H1 (cell line): ENCODE data around the gene MUC4. TPM values are rescaled to one million over a fixed set of nuclear protein-coding genes. Genes with fewer than 3 reads are reported as not detected.

Experiments
- CTCF ChIA-PET: fragments of 300-600 bp; sonication (Branson Sonifier 250); formaldehyde crosslinking; loops from one replicate; lab custom pipeline; 2021; ENCODE audit not compliant: partially characterized antibody; lab: Charles Lee
- POLR2A ChIA-PET: fragments of 300-600 bp; sonication (Branson Sonifier 250); formaldehyde crosslinking; loops from one replicate; lab custom pipeline; 2021; ENCODE audit warnings: inconsistent platforms; ENCODE audit not compliant: partially characterized antibody; lab: Charles Lee
- DNase-seq, 2 experiments: peaks; one replicate each; pipeline versions ENCODE4 v3.0.0 to v3.0.0-alpha.2; 2010 to 2022; ENCODE audit warnings: low spot score in 2 of 2, low read depth in 1 of 2, mixed read lengths in 1 of 2
- FAIRE-seq: peaks from 2 replicates; lab custom pipeline; 2011; peaks lifted over from hg19 to GRCh38; lab: Jason Lieb, UNC
- H2AFZ ChIP-seq: 2 replicates; pipeline ENCODE4 v1.8.1; 2012; ENCODE audit warnings: low read length, inconsistent platforms
- H2AK5ac ChIP-seq: 2 replicates; pipeline ENCODE4 v1.6.1; 2013; ENCODE audit warnings: low read depth, low read length
- H2BK120ac ChIP-seq: replicated peaks from 2 replicates; pipeline ENCODE3; 2013; ENCODE audit warnings: low read depth, low read length, inconsistent platforms
- H2BK12ac ChIP-seq: 2 replicates; pipeline ENCODE4 v1.6.1; 2013; ENCODE audit warnings: low read depth, low read length
- H2BK15ac ChIP-seq: 2 replicates; pipeline ENCODE4 v1.6.1; 2013; ENCODE audit warnings: low read length
- H2BK20ac ChIP-seq: 2 replicates; pipeline ENCODE4 v1.6.1; 2013; ENCODE audit warnings: low read length
- H2BK5ac ChIP-seq: 2 replicates; pipeline ENCODE4 v1.6.1; 2013; ENCODE audit warnings: low read depth, low read length
- H3K14ac ChIP-seq: 2 replicates; pipeline ENCODE4 v1.6.1; 2013; ENCODE audit warnings: inconsistent platforms; ENCODE audit not compliant: insufficient read length
- H3K18ac ChIP-seq: 2 replicates; pipeline ENCODE4 v1.6.1; 2013; ENCODE audit warnings: low read length; ENCODE audit errors: extremely low read depth
- H3K23ac ChIP-seq: 2 replicates; pipeline ENCODE4 v1.6.1; 2013; ENCODE audit warnings: inconsistent platforms; ENCODE audit not compliant: insufficient read length
- H3K23me2 ChIP-seq: 2 replicates; pipeline ENCODE4 v1.6.1; 2013; ENCODE audit warnings: low read depth, low read length
- H3K27ac ChIP-seq: 2 replicates; pipeline ENCODE4 v1.6.1; 2011; ENCODE audit warnings: low read depth, low read length, inconsistent platforms
- H3K27me3 ChIP-seq, 4 experiments: replicated peaks in 1 of 4; 1 replicate in 1 of 4; 2 replicates in 3 of 4; pipeline versions ENCODE4 v1.6.1 to v1.8.1; 2011 to 2013; ENCODE audit warnings: low read length in 3 of 4, mild to moderate bottlenecking in 3 of 4, inconsistent platforms in 2 of 4, mixed read lengths in 2 of 4, moderate library complexity in 1 of 4; ENCODE audit not compliant: control insufficient read depth in 3 of 4, insufficient read depth in 3 of 4; ENCODE audit errors: extremely low read depth in 1 of 4
- H3K36me3 ChIP-seq, 4 experiments: 2 replicates each; pipeline versions ENCODE4 v1.6.1 to v1.8.1; 2011 to 2013; ENCODE audit warnings: mild to moderate bottlenecking in 4 of 4, low read length in 3 of 4, moderate library complexity in 2 of 4, control low read depth in 1 of 4, inconsistent platforms in 1 of 4; ENCODE audit not compliant: insufficient read depth in 4 of 4, control insufficient read depth in 2 of 4
- H3K4ac ChIP-seq: replicated peaks from 2 replicates; pipeline ENCODE3; 2013; ENCODE audit warnings: low read length, low read depth, mixed read lengths, inconsistent platforms; ENCODE audit not compliant: insufficient read length
- H3K4me1 ChIP-seq, 4 experiments: replicated peaks in 1 of 4; 1 replicate in 1 of 4; 2 replicates in 3 of 4; pipeline versions ENCODE4 v1.6.1 to v1.8.1; 2011 to 2013; ENCODE audit warnings: low read length in 3 of 4, inconsistent platforms in 2 of 4, mixed read lengths in 1 of 4; ENCODE audit not compliant: insufficient read depth in 4 of 4, control insufficient read depth in 3 of 4
- H3K4me2 ChIP-seq, 2 experiments: 2 replicates each; pipeline versions ENCODE4 v1.6.1 to v1.8.1; 2011 to 2013; ENCODE audit warnings: low read depth in 2 of 2, low read length in 2 of 2, control low read depth in 1 of 2, inconsistent platforms in 1 of 2, mild to moderate bottlenecking in 1 of 2; ENCODE audit not compliant: insufficient read depth in 1 of 2
- H3K4me3 ChIP-seq, 4 experiments: fragments of 200-600, 300-600 bp in 1 of 4; sonication (generic), shearing (Covaris generic), sonication (Bioruptor Twin) in 1 of 4; 2 replicates each; pipeline versions ENCODE4 v1.5.1 to v1.8.1; 2011 to 2016; ENCODE audit warnings: low read length in 4 of 4, low read depth in 3 of 4, control low read depth in 2 of 4, inconsistent platforms in 2 of 4, mild to moderate bottlenecking in 2 of 4, mixed read lengths in 1 of 4, moderate library complexity in 1 of 4; ENCODE audit not compliant: insufficient read depth in 2 of 4; ENCODE audit errors: extremely low read depth in 1 of 4
- H3K56ac ChIP-seq: replicated peaks from 2 replicates; pipeline ENCODE3; 2013; ENCODE audit warnings: low read depth, mild to moderate bottlenecking, mixed read lengths, low read length, inconsistent platforms; ENCODE audit not compliant: insufficient read length
- H3K79me1 ChIP-seq: 2 replicates; pipeline ENCODE4 v1.6.1; 2013; ENCODE audit warnings: low read depth, low read length, control low read depth
- H3K79me2 ChIP-seq, 2 experiments: 2 replicates each; pipeline versions ENCODE4 v1.6.1 to v1.8.1; 2012 to 2013; ENCODE audit warnings: low read length in 2 of 2, mild to moderate bottlenecking in 2 of 2, inconsistent platforms in 1 of 2; ENCODE audit not compliant: insufficient read depth in 2 of 2, control insufficient read depth in 1 of 2
- H3K9ac ChIP-seq, 4 experiments: replicated peaks in 1 of 4; 1 replicate in 1 of 4; 2 replicates in 3 of 4; pipeline versions ENCODE4 v1.6.1 to v1.8.1; 2011 to 2013; ENCODE audit warnings: low read depth in 3 of 4, low read length in 3 of 4, control low read depth in 2 of 4, mild to moderate bottlenecking in 2 of 4, moderate library complexity in 2 of 4, inconsistent platforms in 1 of 4; ENCODE audit errors: extremely low read depth in 1 of 4
- H3K9me3 ChIP-seq, 2 experiments: 2 replicates each; pipeline versions ENCODE4 v1.6.1 to v1.8.1; 2012 to 2013; ENCODE audit warnings: mild to moderate bottlenecking in 2 of 2, moderate library complexity in 2 of 2, control low read depth in 1 of 2, inconsistent platforms in 1 of 2, low read depth in 1 of 2, low read length in 1 of 2, mixed read lengths in 1 of 2; ENCODE audit not compliant: insufficient read depth in 2 of 2
- H4K20me1 ChIP-seq, 2 experiments: replicated peaks in 1 of 2; 2 replicates each; pipeline versions ENCODE3 to v1.8.1; 2011 to 2013; ENCODE audit warnings: inconsistent platforms in 2 of 2, low read length in 2 of 2, mild to moderate bottlenecking in 1 of 2; ENCODE audit not compliant: insufficient read depth in 2 of 2, control insufficient read depth in 1 of 2
- H4K5ac ChIP-seq: 2 replicates; pipeline ENCODE4 v1.6.1; 2013; ENCODE audit warnings: low read length, low read depth, mixed read lengths, inconsistent platforms; ENCODE audit not compliant: insufficient read length
- H4K8ac ChIP-seq: 2 replicates; pipeline ENCODE4 v1.8.0; 2013; ENCODE audit warnings: mild to moderate bottlenecking, moderate library complexity, low read length, inconsistent platforms; ENCODE audit not compliant: insufficient read depth; ENCODE audit errors: extremely low read depth
- H4K91ac ChIP-seq: replicated peaks from 2 replicates; pipeline ENCODE3; 2013; ENCODE audit warnings: low read length, mixed read lengths, inconsistent platforms; ENCODE audit not compliant: insufficient read length
- CBX5 ChIP-seq: fragments of 300-800, 300-1000 bp; sonication (generic); IDR thresholded peaks from 2 replicates; pipeline ENCODE4 v1.7.1; 2016; ENCODE audit warnings: antibody characterized with exemption, low read length, low read depth
- CEBPB ChIP-seq: IDR thresholded peaks from 2 replicates; pipeline ENCODE4 v1.6.1; 2012; ENCODE audit warnings: low read depth, low read length
- E2F6 ChIP-seq: IDR thresholded peaks from 2 replicates; pipeline ENCODE4 v1.6.1; 2012; ENCODE audit warnings: inconsistent platforms
- GABPA ChIP-seq: IDR thresholded peaks from 2 replicates; pipeline ENCODE4 v1.6.1; 2011; ENCODE audit warnings: mild to moderate bottlenecking, low read length, moderate library complexity, borderline replicate concordance; ENCODE audit not compliant: insufficient read depth
- JUN ChIP-seq: IDR thresholded peaks from 2 replicates; pipeline ENCODE4 v1.6.1; 2011; ENCODE audit warnings: low read depth, mild to moderate bottlenecking, improper control_type of control experiment, low read length
- KDM1A ChIP-seq: fragments of 200-600, 300-600 bp; sonication (generic); IDR thresholded peaks from 2 replicates; pipeline ENCODE4 v1.7.1; 2016; ENCODE audit warnings: mild to moderate bottlenecking, low read length, borderline replicate concordance
- KDM5A ChIP-seq: fragments of 200-600 bp; IDR thresholded peaks from 2 replicates; pipeline ENCODE4 v1.7.1; 2012; ENCODE audit warnings: mild to moderate bottlenecking, low read length, inconsistent platforms, mixed read lengths
- MAFK ChIP-seq: IDR thresholded peaks from 2 replicates; pipeline ENCODE4 v1.6.1; 2012; ENCODE audit warnings: low read depth, mild to moderate bottlenecking, improper control_type of control experiment, low read length
- SRF ChIP-seq: IDR thresholded peaks from 2 replicates; pipeline ENCODE4 v1.6.1; 2011; ENCODE audit warnings: mild to moderate bottlenecking, low read depth, low read length, moderate library complexity
- TAF1 ChIP-seq: IDR thresholded peaks from 2 replicates; pipeline ENCODE4 v1.6.1; 2011; ENCODE audit warnings: mild to moderate bottlenecking, low read depth, low read length
- TBP ChIP-seq: IDR thresholded peaks from 2 replicates; pipeline ENCODE4 v1.6.1; 2011; ENCODE audit warnings: low read depth, low read length, improper control_type of control experiment
- WGBS, 2 experiments: shearing (Covaris generic) in 1 of 2; methylation state at CpG; one replicate each; pipeline versions ENCODE4 v1.1.6 to v1.1.7; 2013 to 2015; ENCODE audit warnings: low lambda C conversion rate in 2 of 2, mixed read lengths in 2 of 2, inconsistent platforms in 1 of 2, low coverage in 1 of 2, missing lambda C conversion rate in 1 of 2; ENCODE audit not compliant: insufficient replicate concordance in 2 of 2, insufficient coverage in 1 of 2, insufficient read length in 1 of 2; ENCODE audit errors: extremely low coverage in 1 of 2, missing lambda C conversion rate in 1 of 2; 5-methylcytosine and 5-hydroxymethylcytosine counted together
- polyA plus RNA-seq, 7 experiments: library from polyadenylated mRNA; depleted of rRNA in 3 of 7; stranded (reverse) in 5 of 7; unstranded in 2 of 7; fragments of >200 nt in 5 of 7; fragments of 200-250 nt in 2 of 7; gene quantifications; 1 replicate in 5 of 7; 2 replicates in 1 of 7; 4 replicates in 1 of 7; pipeline versions ENCODE4 v1.2.1 to v1.2.3, GENCODE V29; 2011 to 2013; ENCODE audit warnings: missing spikeins in 2 of 7, mixed read lengths in 2 of 7
- total RNA-seq: library from RNA; stranded (reverse); fragmentation: NEBNext Ultra II Directional; extraction: Animal tissue kit (Norgen Biotek cat#: 25700); gene quantifications from 2 replicates; pipeline ENCODE4 v1.2.1, GENCODE V29; 2021
- TF ChIP-seq, protein P1 (sequence below): IDR thresholded peaks from 2 replicates; pipeline ENCODE4 v1.6.1; 2012; ENCODE audit warnings: inconsistent platforms

The MUC4 gene
- total and polyA plus RNA-seq, 2 of the 8 experiments (the other 6 are each of a cell fraction or from before 2014, with no cell fraction given), result 0.89 to 2.0 TPM

- Histone ChIP-seq H3K9me3 (no peaks in the 10 kb centered on the region), H3K4ac (no peak overlapping the region), H2BK20ac (no peak overlapping the region), H2BK15ac (no peak overlapping the region), H2BK5ac (no peak overlapping the region), H3K56ac (no peak overlapping the region), H4K8ac (no peak overlapping the region), H3K23ac (no peak overlapping the region), H3K23me2 (no peaks in the 10 kb centered on the region), H3K27me3 (no peaks in the 10 kb centered on the region), H2BK12ac (no peak overlapping the region), H3K79me1 (no peaks in the 10 kb centered on the region), H4K91ac (no peak overlapping the region), H3K9ac (no peak overlapping the region), H3K4me1 (peaks cover 8 to 24% (median 13%) of the 10 kb centered on the region in 4 experiments), H3K4me3 (no peak overlapping the region), H4K5ac (no peak overlapping the region), H3K36me3 (no peaks in the 10 kb centered on the region; a peak in 1 of 8 replicates), H3K18ac (no peak overlapping the region), H3K79me2 (no peaks in the 10 kb centered on the region), H3K14ac (no peak overlapping the region), H3K4me2 (no peak overlapping the region), H4K20me1 (no peaks in the 10 kb centered on the region), H2AFZ (no peak overlapping the region), H2BK120ac (no peak overlapping the region), H3K27ac (no peak overlapping the region), H2AK5ac (no peak overlapping the region)
- DNase-seq (no peak), FAIRE-seq (no peak)
- ChIA-PET POLR2A (interaction anchor here (0.8 kb wide), 1 partner anchor 12 kb away, joined by 3 read pairs; no protein-coding TSS in a partner anchor), CTCF (interaction anchor here (0.6 to 1.2 kb wide), 3 partner anchors 15 to 262 kb away, joined by 3 read pairs; no protein-coding TSS in a partner anchor)
- TF ChIP-seq CEBPB (no peak), KDM1A (no peak), JUN (no peak), TBP (no peak), SRF (no peak), CBX5 (no peak), GABPA (no peak), TAF1 (no peak), MAFK (no peak), KDM5A (no peak), E2F6 (no peak)
- TF ChIP-seq, protein P1, sequence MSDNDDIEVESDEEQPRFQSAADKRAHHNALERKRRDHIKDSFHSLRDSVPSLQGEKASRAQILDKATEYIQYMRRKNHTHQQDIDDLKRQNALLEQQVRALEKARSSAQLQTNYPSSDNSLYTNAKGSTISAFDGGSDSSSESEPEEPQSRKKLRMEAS, result no peak
- 80% methylated on average over 6 of the region's 6 CpGs; no CpG with 5 or more reads in 1 of the 2 experiments for WGBS, 2 experiments
These were observed 111.9 kb downstream of the MUC4 start for GRCh38 chr3:195699860-195700259.
